H1 (cell line): ENCODE data around the gene IQGAP1. TPM values are rescaled to one million over a fixed set of nuclear protein-coding genes. Genes with fewer than 3 reads are reported as not detected.
A peak's percentile ranks its signal among the peaks of the same experiment; 100 is the strongest.

Source experiments
- CEBPB ChIP-seq: IDR thresholded peaks from 2 replicates; pipeline ENCODE4 v1.6.1; 2012; ENCODE audit warnings: low read depth, low read length
- CHD2 ChIP-seq: IDR thresholded peaks from 2 replicates; pipeline ENCODE4 v1.6.1; 2012; ENCODE audit warnings: low read length, improper control_type of control experiment
- CHD7 ChIP-seq: fragments of 300-600 bp; sonication (generic); IDR thresholded peaks from 2 replicates; pipeline ENCODE4 v1.7.1; 2012; ENCODE audit warnings: low read length, moderate library complexity, mild to moderate bottlenecking, inconsistent platforms; ENCODE audit not compliant: insufficient replicate concordance
- CTBP2 ChIP-seq: IDR thresholded peaks from 2 replicates; pipeline ENCODE4 v1.7.0; 2011; ENCODE audit warnings: borderline replicate concordance, mild to moderate bottlenecking, moderate library complexity, mixed read lengths, low read length; ENCODE audit not compliant: insufficient read depth, insufficient read length
- HDAC2 ChIP-seq, 2 experiments: fragments of 300-600 bp in 1 of 2; sonication (generic) in 1 of 2; IDR thresholded peaks; 2 replicates each; pipeline ENCODE4 v1.6.1; 2011 to 2012; ENCODE audit warnings: low read depth in 2 of 2, low read length in 2 of 2, mild to moderate bottlenecking in 2 of 2, moderate library complexity in 2 of 2, borderline replicate concordance in 1 of 2, inconsistent platforms in 1 of 2
- NANOG ChIP-seq: IDR thresholded peaks from 2 replicates; pipeline ENCODE4 v1.6.1; 2011; ENCODE audit warnings: low read length, low read depth, mild to moderate bottlenecking, inconsistent platforms; ENCODE audit not compliant: insufficient read depth, poor library complexity, severe bottlenecking
- POLR2AphosphoS5 ChIP-seq: IDR thresholded peaks from 2 replicates; pipeline ENCODE4 v1.6.1; 2011; ENCODE audit warnings: low read depth, low read length
- POU5F1 ChIP-seq: IDR thresholded peaks from 2 replicates; pipeline ENCODE4 v1.6.1; 2011; ENCODE audit warnings: low read depth, mild to moderate bottlenecking, low read length, moderate library complexity
- SUZ12 ChIP-seq: fragments of 200-600 bp; sonication (generic); IDR thresholded peaks from 2 replicates; pipeline ENCODE4 v1.6.1; 2012; ENCODE audit warnings: mild to moderate bottlenecking, inconsistent platforms, low read length, moderate library complexity, mixed read lengths
- polyA plus RNA-seq, 7 experiments: library from polyadenylated mRNA; depleted of rRNA in 3 of 7; stranded (reverse) in 5 of 7; unstranded in 2 of 7; fragments of >200 nt in 5 of 7; fragments of 200-250 nt in 2 of 7; gene quantifications; 1 replicate in 5 of 7; 2 replicates in 1 of 7; 4 replicates in 1 of 7; pipeline versions ENCODE4 v1.2.1 to v1.2.3, GENCODE V29; 2011 to 2013; ENCODE audit warnings: missing spikeins in 2 of 7, mixed read lengths in 2 of 7
- total RNA-seq: library from RNA; stranded (reverse); fragmentation: NEBNext Ultra II Directional; extraction: Animal tissue kit (Norgen Biotek cat#: 25700); gene quantifications from 2 replicates; pipeline ENCODE4 v1.2.1, GENCODE V29; 2021

IQGAP1 gene
- total and polyA plus RNA-seq, 2 of the 8 experiments (the other 6 are each of a cell fraction or from before 2014, with no cell fraction given) = 56.0 to 138 TPM

GRCh38 chr15:90387534-90388461 lies at the start of gene IQGAP1 (continued):
- TF ChIP-seq POLR2AphosphoS5 (peak; percentile 90), CTBP2 (no peak), NANOG (no peak), SUZ12 (no peak), CHD2 (no peak), CEBPB (no peak), POU5F1 (no peak), CHD7 (no peak), HDAC2 (IDR thresholded peaks at IDR 0.05; ENCODE audit: borderline replicate concordance in 1 of 2, low read depth in 2 of 2, low read length in 2 of 2) (no peak)
